ENCODE measurements around the gene ARHGAP26. TPM values are rescaled to one million over a fixed set of nuclear protein-coding genes. Genes with fewer than 3 reads are reported as not detected.

The ARHGAP26 gene
- total and polyA plus RNA-seq, 2 of the 4 experiments (the other 2 are of a cell fraction): 0.54 to 0.56 TPM

- peaks cover 16% of the 10 kb centered on the region for H3K27me3 ChIP-seq (ENCODE audit: control insufficient read depth, insufficient read depth, low read length)
- H3K4ac ChIP-seq (ENCODE audit: low read depth, low read length): no peak overlapping the region
- no peak overlapping the region for H3K27ac ChIP-seq (ENCODE audit: insufficient read depth, low read length)
- H4K5ac ChIP-seq (ENCODE audit: low read depth, low read length): no peak overlapping the region
- H3K23ac ChIP-seq (ENCODE audit: low read depth, low read length): no peak overlapping the region
- H3K56ac ChIP-seq (ENCODE audit: extremely low read depth, insufficient read depth, low read length): no peak overlapping the region
- no peak overlapping the region for H3K18ac ChIP-seq (ENCODE audit: low read depth, low read length)
- no peak overlapping the region for H2BK5ac ChIP-seq (ENCODE audit: low read depth, low read length, poor library complexity, severe bottlenecking)
- H2BK15ac ChIP-seq (ENCODE audit: low read depth, low read length): no peak overlapping the region
- no peak overlapping the region for H2AFZ ChIP-seq (replicated peaks; ENCODE audit: low read length, poor library complexity)
- DNase-seq (no peak), ATAC-seq (ENCODE audit: low read depth) (no peak)
- no peak overlapping the region for H3K4me2 ChIP-seq (ENCODE audit: low read depth, low read length)
- WGBS, 2 experiments (ENCODE audit: extremely low coverage in 2 of 2, insufficient read length in 1 of 2): no CpG with 5 or more reads among the region's 6 CpGs
- peaks cover 8% of the 10 kb centered on the region; the same call in 1 of the 2 replicates for H3K4me1 ChIP-seq (ENCODE audit: control insufficient read depth, insufficient read depth, low read length)
- H2BK120ac ChIP-seq (ENCODE audit: low read depth, low read length): no peak overlapping the region
- H4K20me1 ChIP-seq (ENCODE audit: insufficient read depth, low read length): no peaks in the 10 kb centered on the region
- no peaks in the 10 kb centered on the region for H3K36me3 ChIP-seq (ENCODE audit: control insufficient read depth, insufficient read depth, low read length)
- H3K9me3 ChIP-seq (ENCODE audit: control insufficient read depth, insufficient read depth, low read length): no peaks in the 10 kb centered on the region
- H4K8ac ChIP-seq (ENCODE audit: low read depth in 2 of 2, low read length in 2 of 2): no peak overlapping the region
- in situ Hi-C loops (cut with MboI; ENCODE audit: low sequenced_read_pairs): no loop called here
- no peak overlapping the region for H2AK5ac ChIP-seq (ENCODE audit: low read depth, low read length)
- H2AK9ac ChIP-seq (replicated peaks; ENCODE audit: low read depth, low read length, poor library complexity): no peak overlapping the region
- intact Hi-C loops (cut with micrococcal nuclease): no loop called here
- no TSS peak for BruUV-seq (replicated peaks)
- no peaks in the 10 kb centered on the region for H3K9me1 ChIP-seq (ENCODE audit: insufficient read depth, low read length)
- ChIA-PET CTCF (no interaction called here), POLR2A (ENCODE audit: unreplicated experiment) (no interaction called here)
- H4K91ac ChIP-seq (ENCODE audit: insufficient read depth, low read depth, low read length): no peak overlapping the region
- H3K9ac ChIP-seq (ENCODE audit: low read depth, low read length): no peak overlapping the region
- no peaks in the 10 kb centered on the region for H3K79me1 ChIP-seq (ENCODE audit: low read depth in 1 of 2, low read length in 2 of 2)
- dilution Hi-C loops (cut with HindIII; ENCODE audit: low sequenced_read_pairs, unreplicated experiment): no loop called here
- H3K14ac ChIP-seq (replicated peaks; ENCODE audit: low read depth, low read length): no peak overlapping the region
- H3K4me3 ChIP-seq (ENCODE audit: insufficient read depth, low read depth, low read length): no peak overlapping the region
- H2BK20ac ChIP-seq (ENCODE audit: low read depth, low read length): no peak overlapping the region
- no peak for TF ChIP-seq RFX5 (IDR thresholded peaks at IDR 0.05; ENCODE audit: low read depth, low read length)
- TF ChIP-seq NFE2L2 (IDR thresholded peaks at IDR 0.05; ENCODE audit: low read depth, low read length): no peak
- TF ChIP-seq SMC3 (IDR thresholded peaks at IDR 0.05; ENCODE audit: low read depth, low read length): no peak
- no peak for TF ChIP-seq BHLHE40 (IDR thresholded peaks at IDR 0.05; ENCODE audit: low read depth, low read length)
- no peak for TF ChIP-seq POLR2A (IDR thresholded peaks at IDR 0.05; ENCODE audit: low read depth, low read length)
- no peak for TF ChIP-seq MXI1 (IDR thresholded peaks at IDR 0.05; ENCODE audit: borderline replicate concordance, low read depth, low read length)
- no peak for TF ChIP-seq CEBPB (IDR thresholded peaks at IDR 0.05; ENCODE audit: low read depth, low read length)
- TF ChIP-seq MAFK (IDR thresholded peaks at IDR 0.05; ENCODE audit: low read depth, low read length): no peak
- TF ChIP-seq MAZ (IDR thresholded peaks at IDR 0.05; ENCODE audit: borderline replicate concordance, low read depth, low read length): no peak
- TF ChIP-seq CTCF (conservative IDR thresholded peaks at IDR 0.05; ENCODE audit: low read depth, low read length): no peak
- TF ChIP-seq RCOR1 (IDR thresholded peaks at IDR 0.05; ENCODE audit: insufficient replicate concordance, low read length): no peak
- no peak for TF ChIP-seq CHD1 (IDR thresholded peaks at IDR 0.05; ENCODE audit: low read depth, low read length)
- TF ChIP-seq, protein P1, sequence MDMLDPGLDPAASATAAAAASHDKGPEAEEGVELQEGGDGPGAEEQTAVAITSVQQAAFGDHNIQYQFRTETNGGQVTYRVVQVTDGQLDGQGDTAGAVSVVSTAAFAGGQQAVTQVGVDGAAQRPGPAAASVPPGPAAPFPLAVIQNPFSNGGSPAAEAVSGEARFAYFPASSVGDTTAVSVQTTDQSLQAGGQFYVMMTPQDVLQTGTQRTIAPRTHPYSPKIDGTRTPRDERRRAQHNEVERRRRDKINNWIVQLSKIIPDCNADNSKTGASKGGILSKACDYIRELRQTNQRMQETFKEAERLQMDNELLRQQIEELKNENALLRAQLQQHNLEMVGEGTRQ (IDR thresholded peaks at IDR 0.05; ENCODE audit: low read depth, low read length): no peak
- no peak for TF ChIP-seq RAD21 (IDR thresholded peaks at IDR 0.05; ENCODE audit: low read length)
- no peak for TF ChIP-seq FOS (IDR thresholded peaks at IDR 0.05; ENCODE audit: low read depth, low read length)
These were observed 73.1 kb downstream of the ARHGAP26 start for GRCh38 chr5:142842994-142843905.
